Lower leg skin (tissue), 4 donors: ENCODE results near the gene CCSER2. TPM values are rescaled to one million over a fixed set of nuclear protein-coding genes. Genes with fewer than 3 reads are reported as not detected.
"Not testable (repeated sequence)": the region's sequence is repeated elsewhere in the genome, so short reads cannot be mapped to it uniquely, and the experiment has no call there.

Experiments used
- DNase-seq, 2 donors: peaks; one replicate each; pipeline ENCODE4 v3.0.0-alpha.2; 2019; ENCODE audit warnings: low spot score in 2 of 2
- H3K4me3 ChIP-seq: fragments of 200-600 bp; sonication (generic); 2 replicates; pipeline ENCODE4 v1.5.1; 2017; ENCODE audit warnings: mild to moderate bottlenecking, low read depth; ENCODE audit not compliant: poor library complexity, severe bottlenecking
- POLR2A ChIP-seq, 2 donors: fragments of 450-650 bp; IDR thresholded peaks; one replicate each; pipeline ENCODE4 v1.6.1; 2016 to 2017; ENCODE audit warnings: antibody characterized with exemption in 2 of 2, mild to moderate bottlenecking in 1 of 2, moderate library complexity in 1 of 2
- WGBS, 2 donors: methylation state at CpG; one replicate each; pipeline ENCODE4 v1.1.5; 2018; 5-methylcytosine and 5-hydroxymethylcytosine counted together
- intact Hi-C: fragments of 100-400 bp; cut with DNase I; formaldehyde crosslinking; loops from one replicate; pipeline ENCODE4 v1.15.0; 2023; ENCODE audit warnings: low total_unique reads
- total RNA-seq, 4 donors: library from RNA; depleted of rRNA; stranded (reverse); fragments of >200 nt; gene quantifications; one replicate each; pipeline ENCODE4 v1.1.0, GENCODE V29; 2016
- TF ChIP-seq, protein P1 (sequence below), 3 donors: fragments of 450-650 bp; IDR thresholded peaks; one replicate each; pipeline ENCODE4 v1.5.1; 2016; ENCODE audit warnings: antibody characterized with exemption in 3 of 3, mild to moderate bottlenecking in 3 of 3, moderate library complexity in 2 of 3

The CCSER2 gene
- total RNA-seq, 4 donors from 2014 or later = 33.3 to 69.5 (median 47.7) TPM

DNA sequence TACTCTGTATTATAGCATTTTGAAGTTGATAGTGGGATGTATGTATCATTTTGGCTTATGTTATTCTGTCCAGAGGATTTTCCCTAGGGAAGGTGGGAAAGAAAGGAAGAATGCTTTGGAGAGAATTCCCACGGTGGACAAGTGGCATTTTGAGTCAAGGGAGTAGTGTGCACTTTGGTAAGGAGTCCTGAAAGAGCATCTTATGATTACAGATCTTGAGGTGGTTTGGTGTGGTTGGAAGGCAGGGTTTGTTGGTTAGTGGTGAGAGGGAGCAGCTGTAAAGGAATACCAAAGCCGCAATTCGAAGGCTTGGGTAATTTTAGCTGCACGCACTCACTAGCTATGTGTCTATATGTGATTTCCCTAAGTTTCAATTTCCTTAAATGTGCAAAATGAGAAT lies 16.1 kb downstream of the CCSER2 start:
- 73 to 74% methylated on average over 4 of the region's 4 CpGs for WGBS, 2 donors
- H3K4me3 ChIP-seq = no peak overlapping the region
- no peak for TF ChIP-seq POLR2A (IDR thresholded peaks at IDR 0.05)
- TF ChIP-seq, protein P1, sequence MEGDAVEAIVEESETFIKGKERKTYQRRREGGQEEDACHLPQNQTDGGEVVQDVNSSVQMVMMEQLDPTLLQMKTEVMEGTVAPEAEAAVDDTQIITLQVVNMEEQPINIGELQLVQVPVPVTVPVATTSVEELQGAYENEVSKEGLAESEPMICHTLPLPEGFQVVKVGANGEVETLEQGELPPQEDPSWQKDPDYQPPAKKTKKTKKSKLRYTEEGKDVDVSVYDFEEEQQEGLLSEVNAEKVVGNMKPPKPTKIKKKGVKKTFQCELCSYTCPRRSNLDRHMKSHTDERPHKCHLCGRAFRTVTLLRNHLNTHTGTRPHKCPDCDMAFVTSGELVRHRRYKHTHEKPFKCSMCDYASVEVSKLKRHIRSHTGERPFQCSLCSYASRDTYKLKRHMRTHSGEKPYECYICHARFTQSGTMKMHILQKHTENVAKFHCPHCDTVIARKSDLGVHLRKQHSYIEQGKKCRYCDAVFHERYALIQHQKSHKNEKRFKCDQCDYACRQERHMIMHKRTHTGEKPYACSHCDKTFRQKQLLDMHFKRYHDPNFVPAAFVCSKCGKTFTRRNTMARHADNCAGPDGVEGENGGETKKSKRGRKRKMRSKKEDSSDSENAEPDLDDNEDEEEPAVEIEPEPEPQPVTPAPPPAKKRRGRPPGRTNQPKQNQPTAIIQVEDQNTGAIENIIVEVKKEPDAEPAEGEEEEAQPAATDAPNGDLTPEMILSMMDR (IDR thresholded peaks at IDR 0.05) = no peak
- intact Hi-C loops = no loop called here
- DNase-seq = no peak

DNA sequence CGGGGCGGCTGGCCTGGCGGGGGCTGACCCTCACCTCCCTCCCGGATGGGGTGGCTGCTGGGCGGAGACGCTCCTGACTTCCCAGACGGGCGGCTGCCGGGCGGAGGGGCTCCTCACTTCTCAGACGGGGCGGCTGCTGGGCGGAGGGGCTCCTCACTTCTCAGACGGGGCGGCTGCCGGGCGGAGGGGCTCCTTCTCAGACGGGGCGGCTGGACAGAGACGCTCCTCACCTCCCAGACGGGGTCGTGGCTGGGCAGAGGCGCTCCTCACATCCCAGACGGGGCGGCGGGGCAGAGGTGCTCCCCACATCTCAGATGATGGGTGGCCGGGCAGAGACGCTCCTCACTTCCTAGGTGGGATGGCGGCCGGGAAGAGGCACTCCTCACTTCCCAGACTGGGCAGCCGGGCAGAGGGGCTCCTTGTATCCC lies 19.2 kb downstream of the CCSER2 start:
- intact Hi-C loops, H3K4me3 ChIP-seq: not testable (repeated sequence)
- DNase-seq = peak in 1 of 2 donors; percentile 83
- WGBS, 2 donors = 94 to 97% methylated on average over 14 to 26 of the region's 31 CpGs

DNA sequence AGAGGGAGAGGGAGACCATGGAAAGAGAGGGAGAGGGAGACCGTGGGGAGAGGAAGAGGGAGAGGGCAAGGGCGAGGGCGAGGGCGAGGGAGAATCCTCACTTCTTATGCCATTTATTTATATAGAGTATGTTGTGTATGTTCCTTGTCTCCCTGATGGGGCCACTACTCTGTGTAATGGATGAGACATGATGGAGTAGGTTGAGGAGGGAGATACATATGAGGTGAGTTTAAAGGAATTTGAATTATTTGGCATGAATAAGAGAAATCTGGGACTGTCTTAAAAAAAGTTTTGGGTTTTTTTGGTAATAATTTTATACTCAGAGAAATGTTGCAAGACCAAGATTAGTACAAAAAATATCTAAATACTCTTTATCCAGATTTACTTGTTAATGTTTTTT lies 20.1 kb downstream of the CCSER2 start:
- WGBS, 2 donors = 95 to 96% methylated on average over 4 of the region's 4 CpGs
- DNase-seq = peak in 1 of 2 donors; percentile 42
- no peak overlapping the region for H3K4me3 ChIP-seq
- no peak for TF ChIP-seq POLR2A (IDR thresholded peaks at IDR 0.05)
- intact Hi-C loops = no loop called here

DNA sequence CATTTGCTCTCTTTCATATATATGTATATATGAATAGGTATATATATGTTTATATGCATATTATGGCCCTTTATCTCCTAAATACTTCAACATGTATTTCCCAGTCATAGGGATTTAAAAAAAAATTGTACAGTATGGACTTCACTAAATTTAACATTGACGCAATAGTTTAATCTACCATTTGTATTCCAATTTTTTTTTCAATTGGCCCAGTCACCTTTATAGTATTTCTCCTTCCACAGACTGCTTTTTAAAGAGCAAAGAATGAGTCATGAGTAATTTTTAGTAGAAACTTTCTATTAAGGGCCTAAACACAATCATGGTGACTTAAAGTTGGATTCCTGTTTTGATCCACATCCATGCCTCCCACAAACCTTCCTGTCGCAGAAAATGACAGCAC lies 20.5 kb downstream of the CCSER2 start:
- no peak overlapping the region for H3K4me3 ChIP-seq
- WGBS, 2 donors = 54 to 63% methylated on average over 2 of the region's 2 CpGs
- intact Hi-C loops = no loop called here
- TF ChIP-seq, protein P1 (IDR thresholded peaks at IDR 0.05) = no peak
- no peak for TF ChIP-seq POLR2A (IDR thresholded peaks at IDR 0.05)
- no peak for DNase-seq

DNA sequence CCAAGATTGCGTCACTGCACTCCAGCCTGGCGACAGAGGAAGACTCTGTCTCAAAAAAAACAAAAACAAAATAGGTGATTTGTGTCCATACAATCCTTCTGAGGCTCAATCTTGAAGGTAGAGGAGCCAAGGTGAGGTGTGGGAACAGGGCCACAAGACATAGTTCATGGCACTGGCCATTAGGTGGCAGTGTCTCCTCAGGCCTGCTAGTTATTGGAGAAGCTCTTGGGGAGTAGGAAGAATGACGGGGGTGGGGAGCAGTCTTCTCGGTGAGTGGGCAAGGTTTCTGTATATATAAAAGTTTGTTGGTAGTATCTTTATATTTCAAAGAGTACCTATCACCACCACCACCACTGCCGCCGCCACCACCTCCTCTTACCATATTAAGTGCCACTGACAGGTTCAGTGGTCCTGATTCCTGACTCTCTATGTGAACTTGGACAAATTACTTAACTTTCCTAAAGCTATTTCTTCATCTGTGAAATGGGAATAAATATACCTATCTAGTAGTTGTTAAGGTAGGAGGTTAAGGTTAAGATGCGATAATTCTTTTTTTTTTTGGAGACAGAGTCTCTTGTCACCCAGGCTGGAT lies 24.0 kb downstream of the CCSER2 start:
- WGBS, 2 donors = 81 to 85% methylated on average over 7 of the region's 7 CpGs
- DNase-seq = peak; percentile 27 to 86

DNA sequence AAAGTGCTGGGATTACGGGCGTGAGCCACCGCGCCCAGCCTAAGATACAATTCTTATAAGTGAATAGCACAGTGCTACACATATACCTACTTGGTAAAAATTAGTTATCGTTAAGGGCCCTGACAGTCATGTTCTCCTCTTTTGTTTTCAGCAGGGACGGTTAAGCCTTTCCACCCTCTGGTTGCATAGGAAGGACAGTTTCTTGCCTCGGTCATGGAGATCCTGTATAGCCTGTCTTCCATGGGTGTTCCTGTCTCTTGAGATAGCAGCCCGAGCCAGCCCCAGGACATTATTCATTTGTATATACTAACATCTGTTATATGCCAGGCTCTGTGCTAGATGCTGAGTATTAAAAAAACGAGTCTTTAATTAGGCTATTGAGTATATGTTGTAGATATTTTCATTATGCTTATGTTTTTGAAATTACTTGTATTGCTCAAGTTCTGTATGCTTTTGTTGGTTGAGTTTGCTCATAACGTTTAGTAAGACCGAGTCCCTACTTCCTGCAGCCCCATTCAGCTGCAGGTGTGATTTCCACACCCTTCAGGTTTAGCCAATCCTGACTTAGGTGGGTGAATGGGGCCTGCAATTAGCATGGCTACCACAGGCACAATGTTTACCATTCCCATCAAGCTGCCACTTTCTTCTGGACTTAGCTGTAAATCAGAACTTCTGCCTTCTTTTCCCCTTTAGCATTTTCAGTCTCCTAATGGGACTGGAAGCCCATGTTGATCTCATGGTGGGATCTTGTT lies 24.8 kb downstream of the CCSER2 start:
- no peak for DNase-seq
- intact Hi-C loops = no loop called here
- no peak for TF ChIP-seq POLR2A (IDR thresholded peaks at IDR 0.05)
- 84% methylated on average over 11 of the region's 11 CpGs for WGBS, 2 donors
- no peak overlapping the region for H3K4me3 ChIP-seq

More for the DNA sequence above, 24.0 kb downstream of the CCSER2 start:
- no peak for TF ChIP-seq POLR2A (IDR thresholded peaks at IDR 0.05)
- TF ChIP-seq, protein P1 (IDR thresholded peaks at IDR 0.05) = no peak
- intact Hi-C loops = no loop called here
- no peak overlapping the region for H3K4me3 ChIP-seq

DNA sequence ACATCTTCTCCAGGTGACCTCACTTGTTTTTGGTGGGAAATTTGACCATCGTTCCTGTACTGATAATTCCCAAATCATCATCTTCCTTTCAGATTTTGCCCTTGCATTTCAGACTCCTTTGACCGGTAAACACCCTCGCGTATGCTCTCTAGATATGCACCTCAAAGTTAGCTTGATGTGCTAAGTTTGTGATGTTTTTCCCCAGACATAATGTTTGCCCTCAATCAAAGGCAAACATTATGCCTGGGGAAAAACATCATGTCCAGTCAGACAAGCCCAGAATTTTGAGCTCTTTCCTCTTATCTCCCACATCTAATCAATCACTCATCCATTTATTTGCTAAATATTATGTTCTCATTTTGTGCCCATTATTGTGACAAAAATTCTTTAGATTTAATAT lies 26.2 kb downstream of the CCSER2 start:
- DNase-seq = no peak
- TF ChIP-seq POLR2A (IDR thresholded peaks at IDR 0.05) = no peak
- TF ChIP-seq, protein P1 (IDR thresholded peaks at IDR 0.05) = no peak
- 83% methylated on average over 4 of the region's 4 CpGs for WGBS, 2 donors
- intact Hi-C loops = no loop called here
- H3K4me3 ChIP-seq = no peak overlapping the region
